HG02870 (cell line): ENCODE results near the gene NUMB.

ENCODE experiments used
- ATAC-seq: cut with Tn5 transposase; IDR thresholded peaks from one replicate; pipeline ENCODE4 v1.9.1; 2021; ENCODE audit warnings: mild to moderate bottlenecking, moderate library complexity; ENCODE audit not compliant: unreplicated experiment

Gene NUMB

DNA sequence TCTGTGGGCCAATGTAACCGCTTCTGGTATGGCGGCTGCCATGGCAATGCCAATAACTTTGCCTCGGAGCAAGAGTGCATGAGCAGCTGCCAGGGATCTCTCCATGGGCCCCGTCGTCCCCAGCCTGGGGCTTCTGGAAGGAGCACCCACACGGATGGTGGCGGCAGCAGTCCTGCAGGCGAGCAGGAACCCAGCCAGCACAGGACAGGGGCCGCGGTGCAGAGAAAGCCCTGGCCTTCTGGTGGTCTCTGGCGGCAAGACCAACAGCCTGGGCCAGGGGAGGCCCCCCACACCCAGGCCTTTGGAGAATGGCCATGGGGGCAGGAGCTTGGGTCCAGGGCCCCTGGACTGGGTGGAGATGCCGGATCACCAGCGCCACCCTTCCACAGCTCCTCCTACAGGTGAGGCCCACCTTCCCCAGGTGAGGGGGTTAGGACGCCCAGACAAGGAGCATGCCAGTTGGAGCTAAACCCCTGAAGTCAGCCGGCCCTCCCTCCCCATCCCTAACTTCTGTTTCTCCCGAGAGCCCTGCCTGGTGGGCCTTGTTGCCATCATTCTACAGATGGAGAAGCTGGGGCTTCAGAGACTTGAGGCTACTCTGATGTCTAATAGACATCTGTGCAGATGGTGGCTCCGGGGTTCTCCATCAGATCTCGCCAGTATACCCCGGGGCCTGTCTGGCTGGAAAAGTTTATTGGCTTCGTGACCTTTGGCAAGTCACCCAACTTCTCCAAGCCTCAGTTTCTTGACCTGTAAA lies 195.7 kb downstream of the NUMB start:
- no peak for ATAC-seq

DNA sequence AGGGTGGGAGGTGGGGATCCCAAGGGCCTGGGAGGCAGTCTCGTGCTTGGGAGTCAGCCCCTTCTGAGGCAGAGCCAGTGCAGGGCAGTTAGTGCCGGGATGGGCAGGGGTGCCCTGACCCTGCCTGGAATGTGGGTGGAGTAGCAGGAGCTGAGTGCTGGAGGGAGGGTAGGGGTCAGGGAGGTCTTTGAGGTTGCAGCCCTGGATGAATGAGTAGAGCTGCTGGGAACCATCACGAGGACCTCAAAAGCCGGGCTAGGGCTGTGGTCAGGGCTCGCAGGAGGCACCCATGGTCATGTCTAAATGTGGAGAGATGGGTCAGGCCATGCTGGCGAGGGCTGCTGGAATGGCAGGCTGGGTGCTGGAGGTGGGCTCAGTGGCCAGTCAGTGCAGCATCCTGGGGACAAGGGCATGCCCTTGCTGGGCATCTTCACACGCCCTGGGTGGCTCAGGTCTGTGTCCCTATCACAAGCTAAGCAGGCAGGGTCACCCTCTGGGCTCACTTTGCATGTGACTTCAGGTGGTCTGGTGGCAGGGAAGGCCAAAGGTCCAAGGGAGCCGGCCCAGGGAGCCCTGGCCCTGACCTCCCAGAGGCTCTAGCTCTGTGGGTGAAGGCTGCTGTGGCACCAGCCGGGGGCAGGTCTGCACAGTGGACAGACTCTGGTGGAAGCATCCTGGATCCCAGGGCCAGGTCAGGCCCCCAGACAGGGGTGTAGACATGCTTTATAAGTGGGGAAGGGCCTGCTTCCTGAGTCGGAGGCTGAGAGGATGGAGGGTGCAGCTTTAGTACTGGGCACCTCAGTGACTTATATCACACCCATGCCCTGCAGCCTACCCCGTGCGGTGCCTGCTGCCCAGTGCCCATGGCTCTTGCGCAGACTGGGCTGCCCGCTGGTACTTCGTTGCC lies 196.6 kb downstream of the NUMB start:
- no peak for ATAC-seq

DNA sequence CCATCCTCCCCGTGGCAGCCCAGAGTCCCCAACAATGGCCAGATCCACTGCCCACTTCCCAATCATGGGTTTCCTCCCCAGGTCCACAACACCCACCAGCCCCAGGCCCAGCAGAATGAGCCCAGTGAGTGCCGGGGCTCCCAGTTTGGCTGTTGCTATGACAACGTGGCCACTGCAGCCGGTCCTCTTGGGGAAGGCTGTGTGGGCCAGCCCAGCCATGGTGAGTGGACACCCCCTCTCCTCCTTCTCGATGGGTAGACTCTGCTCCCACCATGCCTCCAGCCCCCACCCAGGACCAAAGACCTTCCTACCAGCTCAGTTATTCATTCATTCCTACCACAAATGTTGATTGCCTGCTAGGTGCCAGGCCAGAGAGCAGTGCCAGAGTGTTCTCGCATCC lies 197.3 kb downstream of the NUMB start:
- ATAC-seq, result no peak

DNA sequence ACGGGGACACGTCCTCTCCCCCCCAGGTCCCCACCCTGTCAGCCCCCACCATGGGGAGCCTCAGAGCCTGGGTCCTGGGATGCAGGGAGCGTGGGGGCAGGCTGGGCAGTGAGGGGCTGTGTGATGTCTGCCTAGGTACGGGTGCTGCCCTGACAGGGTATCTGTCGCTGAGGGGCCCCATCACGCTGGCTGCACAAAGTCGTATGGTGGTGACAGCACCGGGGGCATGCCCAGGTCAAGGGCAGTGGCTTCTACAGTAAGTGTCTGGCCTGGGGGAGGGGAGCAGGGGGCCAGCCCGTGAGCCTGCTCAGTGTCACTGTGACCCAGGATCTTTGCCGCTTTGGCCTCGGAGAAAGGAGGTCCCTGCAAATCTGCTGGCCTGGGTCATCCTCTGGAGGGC lies 197.8 kb downstream of the NUMB start:
- no peak for ATAC-seq

DNA sequence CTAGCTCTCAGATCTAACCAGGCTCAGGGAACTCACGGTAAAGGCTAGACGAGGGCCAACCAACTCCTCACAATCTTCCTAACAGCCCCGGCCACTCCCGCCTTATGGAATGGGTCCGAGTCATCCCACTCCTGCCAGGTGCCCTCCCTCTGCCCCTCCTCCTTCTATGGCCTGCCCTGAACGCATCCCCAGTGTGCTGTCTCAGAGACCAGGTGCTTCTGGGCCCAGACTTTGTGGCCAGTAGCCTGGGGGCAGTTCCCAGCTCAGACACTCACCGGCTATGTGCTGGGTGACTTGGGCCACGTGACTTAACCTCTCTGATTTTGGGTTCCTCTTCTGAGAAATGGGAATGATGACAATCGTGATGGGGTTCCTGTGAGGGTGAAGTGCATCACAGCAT lies 198.5 kb downstream of the NUMB start:
- ATAC-seq, result no peak

DNA sequence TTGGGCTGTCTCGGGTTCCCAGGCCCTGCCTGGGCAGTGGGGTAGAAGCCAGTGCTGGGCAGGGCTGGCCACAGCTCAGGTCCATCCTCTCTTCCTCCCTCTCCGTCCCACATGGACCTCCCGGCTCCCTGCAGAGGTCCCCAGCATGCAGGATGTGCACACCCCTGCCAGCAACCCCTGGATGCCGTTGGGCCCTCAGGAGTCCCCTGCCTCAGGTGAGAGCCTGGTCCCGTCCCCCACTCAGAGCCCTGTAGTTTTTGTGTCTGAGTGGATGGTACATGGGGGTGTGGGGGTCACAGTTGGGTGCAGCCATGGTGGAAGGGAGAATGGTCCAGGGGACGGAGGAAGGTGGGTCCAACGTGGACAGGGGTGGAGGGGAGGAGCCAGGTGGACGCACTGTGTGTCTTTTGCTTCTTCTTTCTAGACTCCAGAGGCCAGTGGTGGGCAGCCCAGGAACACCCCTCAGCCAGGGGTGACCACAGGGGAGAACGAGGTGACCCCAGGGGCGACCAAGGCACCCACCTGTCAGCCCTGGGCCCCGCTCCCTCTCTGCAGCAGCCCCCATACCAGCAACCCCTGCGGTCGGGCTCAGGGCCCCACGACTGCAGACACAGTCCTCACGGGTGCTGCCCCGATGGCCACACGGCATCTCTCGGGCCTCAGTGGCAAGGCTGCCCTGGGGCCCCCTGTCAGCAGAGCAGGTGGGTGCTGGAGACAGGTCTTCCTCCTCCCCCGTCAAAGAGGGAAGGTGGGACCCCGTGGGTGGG lies 199.3 kb downstream of the NUMB start:
- ATAC-seq, result no peak

DNA sequence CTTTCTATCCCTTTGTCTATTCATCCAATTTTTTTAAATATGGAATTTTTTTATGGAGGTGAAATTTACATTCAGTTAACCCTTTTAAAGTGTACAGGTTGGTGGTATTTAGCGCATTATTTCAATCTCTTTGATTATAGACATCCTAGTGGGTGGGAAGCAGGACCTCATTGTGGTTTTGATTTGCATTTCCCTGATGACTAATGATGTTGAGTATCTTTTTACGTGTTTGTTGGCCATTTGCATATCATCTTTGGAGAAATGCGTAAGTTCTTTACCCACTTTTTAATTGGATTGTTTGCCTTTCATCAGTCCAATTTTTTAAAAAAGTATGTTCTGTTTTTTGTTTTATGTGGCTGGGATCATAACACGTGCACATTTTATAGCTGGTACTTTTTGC lies 200.3 kb downstream of the NUMB start:
- ATAC-seq, result no peak

DNA sequence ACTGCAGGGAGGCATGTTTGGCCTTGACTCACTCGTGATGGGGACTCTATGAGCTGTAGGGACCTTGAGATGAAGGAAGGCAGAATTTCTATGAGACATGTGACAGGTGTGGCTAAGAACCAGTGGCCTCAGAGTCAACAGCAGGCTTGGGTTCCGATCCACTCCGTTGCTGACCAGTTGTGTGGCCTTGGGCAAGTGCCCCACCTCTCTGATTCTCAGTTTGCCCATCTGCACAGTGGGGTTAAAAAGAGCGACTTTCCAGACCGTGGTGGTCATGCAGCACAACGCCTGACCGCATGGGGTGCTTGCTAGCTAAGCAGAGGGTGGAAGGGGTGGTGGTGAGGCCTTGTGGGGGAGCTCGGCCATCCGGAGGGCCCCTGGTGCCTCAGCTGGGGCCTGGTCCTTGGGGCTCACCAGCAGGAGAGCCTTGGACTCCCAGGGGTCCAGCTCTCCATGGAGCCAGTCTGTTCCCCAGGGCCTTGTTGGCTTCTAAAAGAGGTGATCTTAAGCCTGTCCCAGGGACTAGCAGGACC lies 202.6 kb downstream of the NUMB start:
- no peak for ATAC-seq

DNA sequence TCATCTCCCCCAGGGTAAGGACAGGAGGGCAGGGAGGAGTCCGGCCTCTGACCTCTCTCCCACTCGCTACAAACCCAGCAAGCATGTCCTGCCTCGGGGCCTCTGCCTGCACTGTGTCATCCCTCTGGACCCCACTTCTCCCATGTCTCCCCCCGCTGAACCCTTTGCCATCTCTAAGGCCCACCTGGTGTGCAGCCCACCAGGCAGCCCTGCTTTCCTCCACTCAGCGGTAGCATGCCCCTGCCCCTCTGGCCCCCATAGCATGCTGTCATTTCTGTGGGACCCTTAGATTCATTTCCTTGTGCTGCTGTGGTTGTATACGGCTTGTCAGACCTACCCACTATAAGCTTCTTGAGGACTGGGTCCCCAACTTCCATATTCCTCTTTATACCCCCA lies 203.3 kb downstream of the NUMB start:
- ATAC-seq, result no peak

DNA sequence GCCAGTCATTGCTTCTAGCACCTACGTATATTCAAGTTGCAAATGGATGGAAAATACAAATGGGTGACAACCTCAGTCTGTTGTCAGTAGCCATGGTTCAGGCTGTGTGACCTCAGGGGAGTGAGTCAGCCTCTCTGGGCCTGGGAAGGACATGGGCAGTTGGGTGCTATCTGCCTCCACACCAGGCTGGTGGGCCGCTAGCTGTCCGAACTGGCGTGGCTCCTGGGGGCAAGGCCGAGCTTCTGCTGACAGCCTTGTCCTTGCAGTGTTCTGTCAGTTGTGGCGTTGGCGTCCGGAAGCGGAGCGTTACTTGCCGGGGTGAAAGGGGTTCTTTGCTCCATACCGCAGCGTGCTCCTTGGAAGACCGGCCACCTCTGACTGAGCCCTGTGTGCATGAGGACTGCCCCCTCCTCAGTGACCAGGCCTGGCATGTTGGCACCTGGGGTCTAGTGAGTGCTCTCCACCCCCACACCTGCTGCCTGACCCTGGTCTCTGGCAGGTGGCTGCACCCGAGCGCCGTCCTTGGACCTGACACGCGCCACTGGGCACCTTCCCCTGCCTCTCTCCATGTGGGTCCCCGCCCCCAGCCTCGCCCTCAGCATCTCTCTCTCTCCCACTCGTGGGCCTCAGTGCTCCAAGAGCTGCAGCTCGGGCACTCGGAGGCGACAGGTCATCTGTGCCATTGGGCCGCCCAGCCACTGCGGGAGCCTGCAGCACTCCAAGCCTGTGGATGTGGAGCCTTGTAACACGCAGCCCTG lies 203.9 kb downstream of the NUMB start:
- no peak for ATAC-seq

DNA sequence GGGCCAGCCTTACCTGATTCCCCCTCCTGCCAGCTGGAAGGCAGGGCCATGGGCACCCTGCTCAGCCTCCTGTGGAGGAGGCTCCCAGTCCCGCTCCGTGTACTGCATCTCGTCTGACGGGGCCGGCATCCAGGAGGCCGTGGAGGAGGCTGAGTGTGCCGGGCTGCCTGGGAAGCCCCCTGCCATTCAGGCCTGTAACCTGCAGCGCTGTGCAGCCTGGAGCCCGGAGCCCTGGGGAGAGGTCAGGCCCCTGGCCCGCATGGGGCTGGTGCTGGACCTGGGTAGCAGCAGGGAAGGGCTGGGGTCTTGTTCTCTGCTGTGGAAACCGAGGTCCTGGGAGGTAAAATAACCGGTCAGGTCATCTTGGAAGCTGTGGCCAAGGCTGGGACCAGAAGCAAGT lies 204.6 kb downstream of the NUMB start:
- no peak for ATAC-seq

DNA sequence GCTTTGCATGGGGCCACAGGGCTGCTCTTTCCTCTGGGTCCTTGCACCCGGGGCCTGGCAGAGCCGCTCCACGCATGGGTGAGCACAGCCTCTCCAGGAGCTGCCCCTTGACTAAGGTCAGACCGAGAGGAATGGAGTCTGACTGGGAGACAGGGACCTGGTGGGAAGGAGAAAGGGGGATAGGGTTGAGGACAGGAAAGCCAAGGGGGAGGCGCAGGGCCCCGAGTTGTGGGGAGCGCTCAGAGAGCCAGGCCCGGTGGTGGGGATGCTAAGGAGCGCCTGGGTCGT lies 205.1 kb downstream of the NUMB start:
- ATAC-seq, result no peak

DNA sequence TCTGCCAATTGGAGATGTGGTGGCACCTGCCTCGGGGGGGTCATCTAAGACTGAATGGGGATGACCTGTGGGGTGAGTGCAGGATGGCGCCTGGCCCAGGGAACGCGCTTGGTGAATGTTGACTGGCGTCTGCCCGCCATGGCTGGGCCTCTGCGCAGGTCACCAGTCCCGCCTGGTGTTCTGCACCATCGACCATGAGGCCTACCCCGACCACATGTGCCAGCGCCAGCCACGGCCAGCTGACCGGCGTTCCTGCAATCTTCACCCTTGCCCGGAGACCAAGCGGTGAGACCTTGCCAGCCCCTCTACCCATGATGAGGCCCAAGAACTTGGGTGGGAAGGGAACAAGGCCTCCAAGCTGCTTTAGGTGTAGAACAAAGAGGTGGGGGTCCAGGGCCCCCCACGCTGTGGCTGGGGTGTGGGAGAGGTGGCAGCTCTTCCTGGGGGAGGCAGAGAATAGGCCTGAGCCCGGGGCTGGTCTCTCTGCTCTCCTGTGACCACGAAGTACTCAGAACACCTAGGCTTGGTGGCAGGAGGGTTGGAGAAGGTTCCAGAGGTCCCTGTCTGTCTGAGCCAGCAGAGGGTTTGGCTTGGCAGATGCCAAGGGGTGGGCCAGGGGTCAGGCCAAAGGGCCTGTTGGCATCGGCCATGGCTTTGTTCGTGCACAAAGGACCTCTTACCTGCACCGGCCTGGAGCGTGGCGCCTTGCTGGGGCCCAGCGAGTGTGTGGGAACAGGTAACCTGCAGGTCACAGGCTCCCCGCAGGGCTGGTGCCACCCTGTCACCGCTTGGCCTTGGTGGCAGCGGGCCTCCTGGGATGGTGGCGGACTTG lies 205.6 kb downstream of the NUMB start:
- no peak for ATAC-seq

DNA sequence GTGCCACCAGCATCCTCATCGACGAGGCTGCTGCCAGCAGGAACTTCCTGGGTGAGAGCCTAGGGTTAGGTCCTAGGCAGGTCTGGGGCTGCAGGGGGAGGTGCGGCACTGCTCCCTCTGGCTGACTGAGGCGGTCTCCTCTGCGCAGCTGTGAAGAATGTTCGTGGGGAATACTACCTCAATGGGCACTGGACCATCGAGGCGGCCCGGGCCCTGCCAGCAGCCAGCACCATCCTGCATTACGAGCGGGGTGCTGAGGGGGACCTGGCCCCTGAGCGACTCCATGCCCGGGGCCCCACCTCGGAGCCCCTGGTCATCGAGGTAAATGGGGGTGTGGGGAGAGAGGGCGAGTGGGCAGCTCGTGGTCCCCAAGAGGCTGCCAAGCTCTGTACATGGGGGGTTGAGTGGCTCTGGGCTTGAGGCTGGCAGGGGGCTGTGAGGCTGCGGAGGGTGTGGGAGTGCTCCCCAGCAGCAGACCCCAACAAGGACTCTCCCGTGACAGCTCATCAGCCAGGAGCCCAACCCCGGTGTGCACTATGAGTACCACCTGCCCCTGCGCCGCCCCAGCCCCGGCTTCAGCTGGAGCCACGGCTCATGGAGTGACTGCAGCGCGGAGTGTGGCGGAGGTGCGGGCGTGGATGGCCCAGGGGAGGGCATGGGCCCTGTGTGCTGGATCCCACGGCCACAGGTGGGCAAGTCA lies 206.7 kb downstream of the NUMB start:
- ATAC-seq, result no peak

DNA sequence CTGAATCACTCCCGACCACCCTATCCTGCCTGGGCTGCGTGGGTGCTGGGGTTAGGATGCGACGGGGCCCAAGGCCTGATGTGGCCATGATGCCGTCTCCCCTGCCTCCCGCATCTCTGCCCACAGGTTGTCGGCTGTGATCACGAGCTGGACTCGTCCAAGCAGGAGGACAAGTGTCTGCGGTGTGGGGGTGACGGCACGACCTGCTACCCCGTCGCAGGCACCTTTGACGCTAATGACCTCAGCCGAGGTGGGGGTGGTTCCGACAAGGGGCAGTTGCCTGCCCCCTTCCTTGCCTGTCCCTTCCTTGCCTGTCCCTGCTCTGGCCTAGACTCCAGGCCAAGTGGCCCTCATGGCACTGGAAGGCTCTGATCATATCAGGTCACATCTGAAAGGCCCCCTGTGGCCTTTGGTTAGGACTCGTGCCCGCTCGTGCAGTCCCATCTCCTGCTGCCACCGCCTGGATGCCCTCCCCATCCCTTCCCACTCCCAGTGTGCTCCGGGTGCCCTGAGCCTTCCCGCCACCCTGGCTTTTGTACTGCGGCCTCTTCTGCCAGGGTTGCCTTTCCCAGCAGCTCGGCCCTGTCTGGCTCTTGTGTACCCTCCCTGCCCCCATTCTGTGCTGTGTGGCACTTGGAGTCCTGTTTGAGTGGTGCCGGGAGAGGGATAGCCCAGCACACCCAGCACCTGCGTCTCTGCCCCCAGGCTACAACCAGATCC lies 207.4 kb downstream of the NUMB start:
- no peak for ATAC-seq

DNA sequence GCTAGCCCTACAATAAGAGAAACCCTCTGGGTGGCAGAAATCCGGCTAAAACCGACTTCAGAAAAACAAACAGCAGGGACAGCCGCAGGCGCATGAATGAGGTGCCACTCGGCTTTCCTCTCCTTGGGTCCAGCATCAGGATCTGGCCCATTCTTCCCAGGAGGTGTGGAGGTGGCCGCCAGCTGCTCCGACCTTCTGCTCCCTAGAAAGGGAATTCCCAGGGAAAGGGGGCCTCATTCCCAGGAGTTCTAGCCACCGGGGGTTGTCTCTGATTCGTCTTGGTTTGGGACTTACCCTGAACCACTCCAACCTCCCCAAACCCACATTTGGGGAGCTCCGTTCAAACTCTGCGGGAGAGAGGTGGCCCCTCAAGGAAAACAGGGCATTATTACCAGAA lies 208.0 kb downstream of the NUMB start:
- no peak for ATAC-seq

DNA sequence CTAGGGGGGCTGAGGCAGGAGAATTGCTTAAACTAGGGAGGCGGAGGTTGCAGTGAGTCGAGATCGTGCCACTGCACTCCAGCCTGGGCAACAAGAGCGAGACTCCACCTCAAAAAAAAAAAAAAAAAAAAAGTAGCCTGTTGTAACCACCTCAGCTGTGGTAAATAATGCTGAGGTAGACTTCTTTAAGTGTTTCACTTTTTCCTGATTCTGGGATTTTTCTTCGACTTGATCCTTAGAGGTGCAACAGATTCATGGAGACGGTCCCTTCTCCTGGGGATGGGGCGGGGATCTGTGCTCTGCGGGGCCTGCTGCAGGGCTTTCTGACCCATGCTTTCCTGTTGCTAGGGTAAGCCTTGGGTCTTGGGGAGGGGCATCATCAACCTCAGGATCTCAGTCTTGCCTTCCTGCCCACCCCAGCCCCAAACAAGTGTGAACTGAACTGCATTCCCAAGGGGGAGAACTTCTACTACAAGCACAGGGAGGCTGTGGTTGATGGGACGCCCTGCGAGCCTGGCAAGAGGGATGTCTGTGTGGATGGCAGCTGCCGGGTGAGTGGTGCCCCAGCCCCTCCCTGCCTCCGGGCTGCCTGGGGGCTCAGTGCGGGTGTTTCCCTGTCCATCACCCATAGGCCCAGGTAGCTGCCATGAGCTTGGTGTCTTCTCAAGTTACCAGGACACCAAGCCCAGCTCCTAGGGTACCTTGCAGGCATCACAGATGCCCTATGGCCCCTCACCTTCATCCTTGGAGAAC lies 208.6 kb downstream of the NUMB start:
- ATAC-seq, result no peak

DNA sequence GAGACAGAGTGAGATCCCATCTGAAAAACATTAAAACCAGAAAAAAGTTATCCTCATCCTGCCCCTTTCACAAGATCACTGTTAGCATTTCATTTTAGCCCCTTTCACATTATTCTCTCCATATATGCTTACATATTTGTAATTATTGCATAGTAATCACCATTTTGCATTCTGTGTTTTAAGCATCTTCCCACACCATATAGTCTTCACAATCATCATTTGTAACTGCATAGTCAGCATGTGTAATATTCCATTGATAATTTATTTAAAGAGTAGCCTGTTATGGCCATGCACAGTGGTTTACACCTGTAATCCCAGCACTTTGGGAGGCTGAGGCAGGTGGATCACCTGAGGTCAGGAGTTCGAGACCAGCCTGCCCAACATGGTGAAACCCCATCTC lies 209.2 kb downstream of the NUMB start:
- ATAC-seq, result no peak
